OCI-LY7 (cell line): ENCODE measurements around the gene SLC43A2.
"Not testable (repeated sequence)": the region's sequence is repeated elsewhere in the genome, so short reads cannot be mapped to it uniquely, and the experiment has no call there.

ENCODE experiments used
- EZH2phosphoT487 ChIP-seq: fragments of 200-600 bp; sonication (generic); IDR thresholded peaks from 2 replicates; pipeline ENCODE4 v1.6.1; 2018; ENCODE audit warnings: low read depth, borderline replicate concordance, mild to moderate bottlenecking, mixed run types, antibody characterized with exemption, low read length, moderate library complexity, mixed read lengths
- TF ChIP-seq, protein P1 (sequence below): fragments of 200-600 bp; sonication (generic); conservative IDR thresholded peaks from 2 replicates; pipeline ENCODE4 v1.5.1; 2014; ENCODE audit warnings: mild to moderate bottlenecking, antibody characterized with exemption, low read length, moderate library complexity, mixed read lengths

DNA sequence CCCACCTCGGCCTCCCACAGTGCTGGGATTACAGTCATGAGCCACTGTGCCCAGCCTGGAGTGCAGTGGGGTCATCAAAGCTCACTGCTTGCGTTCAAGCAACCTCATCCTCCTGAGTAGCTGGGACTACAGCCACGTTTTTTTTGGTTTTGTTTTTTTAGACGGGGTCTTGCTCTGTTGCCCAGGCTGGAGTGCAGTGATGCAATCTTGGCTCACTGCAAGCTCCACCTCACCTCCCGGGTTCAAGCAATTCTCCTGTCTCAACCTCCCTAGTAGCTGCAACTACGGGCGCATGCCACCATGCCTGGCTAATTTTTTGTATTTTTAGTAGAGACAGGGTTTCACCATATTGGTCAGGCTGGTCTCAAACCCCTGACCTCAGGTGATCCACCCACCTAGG, 24.2 kb upstream of the SLC43A2 start:
- TF ChIP-seq, protein P1, sequence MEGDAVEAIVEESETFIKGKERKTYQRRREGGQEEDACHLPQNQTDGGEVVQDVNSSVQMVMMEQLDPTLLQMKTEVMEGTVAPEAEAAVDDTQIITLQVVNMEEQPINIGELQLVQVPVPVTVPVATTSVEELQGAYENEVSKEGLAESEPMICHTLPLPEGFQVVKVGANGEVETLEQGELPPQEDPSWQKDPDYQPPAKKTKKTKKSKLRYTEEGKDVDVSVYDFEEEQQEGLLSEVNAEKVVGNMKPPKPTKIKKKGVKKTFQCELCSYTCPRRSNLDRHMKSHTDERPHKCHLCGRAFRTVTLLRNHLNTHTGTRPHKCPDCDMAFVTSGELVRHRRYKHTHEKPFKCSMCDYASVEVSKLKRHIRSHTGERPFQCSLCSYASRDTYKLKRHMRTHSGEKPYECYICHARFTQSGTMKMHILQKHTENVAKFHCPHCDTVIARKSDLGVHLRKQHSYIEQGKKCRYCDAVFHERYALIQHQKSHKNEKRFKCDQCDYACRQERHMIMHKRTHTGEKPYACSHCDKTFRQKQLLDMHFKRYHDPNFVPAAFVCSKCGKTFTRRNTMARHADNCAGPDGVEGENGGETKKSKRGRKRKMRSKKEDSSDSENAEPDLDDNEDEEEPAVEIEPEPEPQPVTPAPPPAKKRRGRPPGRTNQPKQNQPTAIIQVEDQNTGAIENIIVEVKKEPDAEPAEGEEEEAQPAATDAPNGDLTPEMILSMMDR: not testable (repeated sequence)
- TF ChIP-seq EZH2phosphoT487: not testable (repeated sequence)
